Fibroblast of lung (primary cell): Measurements from ENCODE around the gene THY1. TPM values are rescaled to one million over a fixed set of nuclear protein-coding genes. Genes with fewer than 3 reads are reported as not detected.

ENCODE experiments used
- DNase-seq, 2 donors: peaks; one replicate each; pipeline versions ENCODE4 v3.0.0 to v3.0.0-alpha.2; 2010; ENCODE audit warnings: low read depth in 2 of 2
- H2AFZ ChIP-seq: 2 replicates; pipeline ENCODE4 v1.5.1; 2012; ENCODE audit warnings: low read length, control low read depth, inconsistent platforms
- H3K27ac ChIP-seq: 2 replicates; pipeline ENCODE4 v1.5.1; 2011; ENCODE audit warnings: low read length, control low read depth; ENCODE audit not compliant: insufficient read depth
- H3K27me3 ChIP-seq: 2 replicates; pipeline ENCODE4 v1.5.1; 2011; ENCODE audit warnings: mild to moderate bottlenecking, low read length; ENCODE audit not compliant: control insufficient read depth, insufficient read depth
- H3K36me3 ChIP-seq: 2 replicates; pipeline ENCODE4 v1.5.1; 2011; ENCODE audit warnings: low read length; ENCODE audit not compliant: control insufficient read depth, insufficient read depth
- H3K4me1 ChIP-seq: 2 replicates; pipeline ENCODE4 v1.5.1; 2011; ENCODE audit warnings: low read length; ENCODE audit not compliant: control insufficient read depth, insufficient read depth; ENCODE audit errors: extremely low read depth
- H3K4me2 ChIP-seq: 2 replicates; pipeline ENCODE4 v1.5.1; 2011; ENCODE audit warnings: low read length, control low read depth; ENCODE audit not compliant: insufficient read depth; ENCODE audit errors: extremely low read depth
- H3K4me3 ChIP-seq, 4 experiments: fragments of 200-600 bp in 1 of 4; sonication (generic) in 1 of 4; replicated peaks in 1 of 4; 2 replicates each; pipeline ENCODE4 v1.5.1; 2011 to 2016; ENCODE audit warnings: low read length in 4 of 4, low read depth in 3 of 4, mild to moderate bottlenecking in 3 of 4, control low read depth in 2 of 4, inconsistent platforms in 1 of 4, mixed read lengths in 1 of 4; ENCODE audit not compliant: insufficient read depth in 1 of 4; ENCODE audit errors: control extremely low read depth in 1 of 4
- H3K79me2 ChIP-seq: 2 replicates; pipeline ENCODE4 v1.5.1; 2012; ENCODE audit warnings: mild to moderate bottlenecking, low read length, inconsistent platforms; ENCODE audit not compliant: control insufficient read depth, insufficient read depth
- H3K9ac ChIP-seq: 2 replicates; pipeline ENCODE4 v1.5.1; 2011; ENCODE audit warnings: mild to moderate bottlenecking, low read length, control low read depth; ENCODE audit not compliant: insufficient read depth
- H3K9me3 ChIP-seq: 2 replicates; pipeline ENCODE4 v1.5.1; 2012; ENCODE audit warnings: low read depth, low read length; ENCODE audit not compliant: control insufficient read depth, insufficient read depth
- H4K20me1 ChIP-seq: 2 replicates; pipeline ENCODE4 v1.5.1; 2011; ENCODE audit warnings: low read length; ENCODE audit not compliant: control insufficient read depth, insufficient read depth; ENCODE audit errors: extremely low read depth
- EZH2 ChIP-seq: IDR thresholded peaks from 2 replicates; pipeline ENCODE4 v1.5.1; 2012; ENCODE audit warnings: low read length, control low read depth, mild to moderate bottlenecking; ENCODE audit errors: missing control alignments
- polyA plus RNA-seq, 2 donors: library from polyadenylated mRNA; depleted of rRNA in 1 of 2; stranded (reverse) in 1 of 2; unstranded in 1 of 2; fragments of >200 nt; gene quantifications; 2 replicates each; pipeline ENCODE4 v1.2.1, GENCODE V29; 2011 to 2012; ENCODE audit warnings: missing spikeins in 1 of 2
- total RNA-seq: library from RNA; depleted of rRNA; stranded (reverse); fragments of >200 nt; gene quantifications from 2 replicates; pipeline ENCODE4 v1.2.1, GENCODE V29; 2014
- TF ChIP-seq, protein P1 (sequence below), 2 donors: IDR thresholded peaks in 1 of 2; conservative IDR thresholded peaks in 1 of 2; 1 replicate in 1 of 2; 2 replicates in 1 of 2; pipeline ENCODE4 v1.5.1; 2011 to 2012; ENCODE audit warnings: low read length in 2 of 2, control low read depth in 1 of 2, inconsistent platforms in 1 of 2, low read depth in 1 of 2, mild to moderate bottlenecking in 1 of 2

The THY1 gene
- total and polyA plus RNA-seq, 2 donors (not counting 1 experiment from before 2014, with no cell fraction given), result 292 to 824 TPM

DNA sequence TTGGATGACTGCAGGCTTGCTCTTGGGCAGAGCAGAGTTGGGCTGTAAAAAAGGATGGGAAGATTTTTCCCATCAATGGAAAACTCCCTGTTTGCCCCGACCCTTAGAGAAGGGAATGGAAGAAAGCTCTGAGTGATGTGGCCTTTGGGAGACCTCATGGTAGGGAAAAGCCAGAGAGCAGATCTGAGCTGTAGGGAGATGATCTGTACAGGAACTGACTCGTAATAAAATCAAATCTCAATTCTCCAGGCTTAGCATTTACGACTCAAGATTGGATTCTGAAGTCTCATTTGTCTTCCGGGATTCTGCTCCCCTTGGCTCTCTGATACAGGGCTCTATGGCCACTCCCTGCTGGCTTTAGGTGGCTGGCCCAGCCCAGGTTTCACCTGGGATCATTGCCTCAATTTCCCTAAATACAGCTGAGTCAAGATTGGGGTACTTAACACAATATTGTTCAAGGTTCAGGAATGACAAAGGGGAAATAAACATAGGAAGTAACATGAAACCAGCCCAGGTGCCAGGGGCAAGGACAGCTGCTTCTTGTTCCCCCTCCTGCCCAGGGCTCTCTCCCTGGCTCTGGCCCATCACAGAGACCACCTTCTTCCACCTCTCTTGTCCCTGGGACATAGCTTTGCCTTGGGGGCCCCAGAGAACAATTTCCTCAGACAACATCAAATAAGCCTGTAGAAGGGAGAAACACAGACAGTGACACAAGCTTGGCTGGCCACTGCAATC, 38.4 kb upstream of the THY1 start:
- no peaks in the 10 kb centered on the region for H3K36me3 ChIP-seq
- H3K4me3 ChIP-seq, result no peak overlapping the region
- no peaks in the 10 kb centered on the region for H3K9me3 ChIP-seq
- H2AFZ ChIP-seq, result peak overlapping the region; percentile 56
- no peaks in the 10 kb centered on the region for H3K27me3 ChIP-seq
- H3K27ac ChIP-seq, result peak overlapping the region; percentile 72
- H3K4me1 ChIP-seq, result peaks cover 19% of the 10 kb centered on the region
- no peak overlapping the region for H3K9ac ChIP-seq
- no peaks in the 10 kb centered on the region for H4K20me1 ChIP-seq
- H3K4me2 ChIP-seq, result no peak overlapping the region
- TF ChIP-seq, protein P1, sequence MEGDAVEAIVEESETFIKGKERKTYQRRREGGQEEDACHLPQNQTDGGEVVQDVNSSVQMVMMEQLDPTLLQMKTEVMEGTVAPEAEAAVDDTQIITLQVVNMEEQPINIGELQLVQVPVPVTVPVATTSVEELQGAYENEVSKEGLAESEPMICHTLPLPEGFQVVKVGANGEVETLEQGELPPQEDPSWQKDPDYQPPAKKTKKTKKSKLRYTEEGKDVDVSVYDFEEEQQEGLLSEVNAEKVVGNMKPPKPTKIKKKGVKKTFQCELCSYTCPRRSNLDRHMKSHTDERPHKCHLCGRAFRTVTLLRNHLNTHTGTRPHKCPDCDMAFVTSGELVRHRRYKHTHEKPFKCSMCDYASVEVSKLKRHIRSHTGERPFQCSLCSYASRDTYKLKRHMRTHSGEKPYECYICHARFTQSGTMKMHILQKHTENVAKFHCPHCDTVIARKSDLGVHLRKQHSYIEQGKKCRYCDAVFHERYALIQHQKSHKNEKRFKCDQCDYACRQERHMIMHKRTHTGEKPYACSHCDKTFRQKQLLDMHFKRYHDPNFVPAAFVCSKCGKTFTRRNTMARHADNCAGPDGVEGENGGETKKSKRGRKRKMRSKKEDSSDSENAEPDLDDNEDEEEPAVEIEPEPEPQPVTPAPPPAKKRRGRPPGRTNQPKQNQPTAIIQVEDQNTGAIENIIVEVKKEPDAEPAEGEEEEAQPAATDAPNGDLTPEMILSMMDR (conservative IDR thresholded peaks at IDR 0.05 in 1 of 2, IDR thresholded peaks at IDR 0.05 in 1 of 2; ENCODE audit: low read depth in 1 of 2, low read length in 2 of 2), result no peak
- no peak for TF ChIP-seq EZH2
- no peaks in the 10 kb centered on the region for H3K79me2 ChIP-seq
- no peak for DNase-seq

DNA sequence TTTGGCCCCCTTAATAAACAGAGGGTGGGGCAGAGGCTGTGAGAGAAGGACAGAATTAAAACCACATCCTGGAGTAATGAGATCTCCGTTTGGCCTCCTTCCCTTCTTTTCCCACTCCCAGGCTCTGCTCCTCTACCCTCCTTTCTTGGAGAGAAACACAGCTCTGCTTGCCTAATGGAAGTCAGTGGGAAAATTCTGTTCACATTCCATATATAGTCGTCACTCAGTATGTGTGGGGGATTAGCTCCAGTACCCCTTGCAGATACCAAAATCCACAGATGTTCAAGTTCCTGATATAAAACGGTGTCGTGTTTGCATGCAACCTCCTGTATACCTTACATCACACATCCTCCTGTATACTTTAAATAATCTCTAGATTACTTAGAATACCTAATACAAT, 37.6 kb upstream of the THY1 start:
- TF ChIP-seq, protein P1 (conservative IDR thresholded peaks at IDR 0.05 in 1 of 2, IDR thresholded peaks at IDR 0.05 in 1 of 2; ENCODE audit: low read depth in 1 of 2, low read length in 2 of 2), result no peak
- no peak for TF ChIP-seq EZH2
- peak; percentile 62 to 96 for DNase-seq
- Histone ChIP-seq H3K27me3 (no peaks in the 10 kb centered on the region), H3K4me3 (no peak overlapping the region), H3K4me2 (peak overlapping the region; percentile 68), H3K36me3 (no peaks in the 10 kb centered on the region), H3K4me1 (peaks cover 19% of the 10 kb centered on the region), H4K20me1 (no peaks in the 10 kb centered on the region), H3K9ac (no peak overlapping the region), H2AFZ (peak overlapping the region; percentile 19), H3K9me3 (no peaks in the 10 kb centered on the region), H3K79me2 (no peaks in the 10 kb centered on the region), H3K27ac (peak overlapping the region; percentile 72)

DNA sequence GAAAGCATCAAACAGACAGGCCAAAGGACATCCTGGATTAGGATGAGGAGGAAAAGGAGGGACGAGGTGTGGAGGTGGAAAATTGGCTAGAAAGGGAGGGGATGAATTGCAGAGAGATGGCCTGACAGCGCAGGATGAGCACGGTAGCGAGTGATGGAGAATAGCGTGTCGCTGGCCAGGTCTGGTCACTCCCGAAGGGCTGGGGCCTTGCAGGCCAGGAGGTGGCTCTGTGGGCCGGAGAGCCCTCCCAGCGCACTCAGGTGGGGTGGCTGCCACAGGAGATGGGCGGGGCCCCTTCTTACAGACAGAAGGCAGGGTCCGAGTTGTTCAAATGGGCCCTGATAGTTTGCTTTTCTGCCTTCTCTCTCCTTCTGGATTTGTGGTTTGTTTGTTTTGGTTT, 37.1 kb upstream of the THY1 start:
- peak overlapping the region; percentile 19 for H2AFZ ChIP-seq
- DNase-seq, result no peak
- H3K79me2 ChIP-seq, result no peaks in the 10 kb centered on the region
- H3K4me2 ChIP-seq, result peak overlapping the region; percentile 68
- TF ChIP-seq, protein P1 (conservative IDR thresholded peaks at IDR 0.05 in 1 of 2, IDR thresholded peaks at IDR 0.05 in 1 of 2; ENCODE audit: low read depth in 1 of 2, low read length in 2 of 2), result no peak
- TF ChIP-seq EZH2, result no peak
- no peaks in the 10 kb centered on the region for H3K27me3 ChIP-seq
- peak overlapping the region; percentile 8 for H3K9ac ChIP-seq
- no peaks in the 10 kb centered on the region for H3K36me3 ChIP-seq
- H3K27ac ChIP-seq, result peak overlapping the region; percentile 72
- H3K4me3 ChIP-seq, result no peak overlapping the region
- H4K20me1 ChIP-seq, result no peaks in the 10 kb centered on the region
- H3K9me3 ChIP-seq, result no peaks in the 10 kb centered on the region
- peaks cover 19% of the 10 kb centered on the region for H3K4me1 ChIP-seq
